Activated CD4-positive, alpha-beta T cell treated with anti-CD3 and anti-CD28 coated beads, Interleukin-2, Interleukin-6, amounts not matched to agents 100 ng/mL and 50 ng/mL, durations not matched to agents 16 hours and 8 hours (primary cell): ENCODE data around the gene SHISA2.
A peak's percentile ranks its signal among the peaks of the same experiment; 100 is the strongest.

Experiments
- DNase-seq: peaks from one replicate; pipeline ENCODE4 v3.0.0-alpha.2; 2020

SHISA2 gene

GRCh38 chr13:26047040-26047439 is 4.8 kb downstream of the SHISA2 start:
- DNase-seq, result no peak

GRCh38 chr13:26046639-26047038 is 5.2 kb downstream of the SHISA2 start:
- no peak for DNase-seq

GRCh38 chr13:26045142-26045541 is 6.7 kb downstream of the SHISA2 start:
- no peak for DNase-seq

- DNase-seq, result no peak
Observed at GRCh38 chr13:26042785-26043184, 9.0 kb downstream of the SHISA2 start.

GRCh38 chr13:26041444-26041843 is 10.4 kb downstream of the SHISA2 start:
- no peak for DNase-seq

GRCh38 chr13:26038931-26039475 is 12.8 kb downstream of the SHISA2 start:
- DNase-seq, result no peak

GRCh38 chr13:26037302-26037701 is 14.5 kb downstream of the SHISA2 start:
- peak; percentile 56 for DNase-seq

GRCh38 chr13:26036383-26036782 is 15.4 kb downstream of the SHISA2 start:
- DNase-seq, result no peak

- no peak for DNase-seq
Observed at GRCh38 chr13:26034018-26034417, 17.8 kb downstream of the SHISA2 start.

GRCh38 chr13:26030331-26030730 is 21.5 kb downstream of the SHISA2 start:
- no peak for DNase-seq

- no peak for DNase-seq
Observed at GRCh38 chr13:26029581-26030136, 22.2 kb downstream of the SHISA2 start.

GRCh38 chr13:26026211-26026610 is 25.6 kb downstream of the SHISA2 start:
- no peak for DNase-seq

- no peak for DNase-seq
Observed at GRCh38 chr13:26025771-26026170, 26.0 kb downstream of the SHISA2 start.

GRCh38 chr13:26025196-26025595 is 26.6 kb downstream of the SHISA2 start:
- DNase-seq, result no peak

- DNase-seq, result no peak
Observed at GRCh38 chr13:26024558-26024957, 27.3 kb downstream of the SHISA2 start.

- DNase-seq, result no peak
Observed at GRCh38 chr13:26022538-26023292, 29.1 kb downstream of the SHISA2 start.

- DNase-seq, result no peak
Observed at GRCh38 chr13:26021956-26022355, 29.9 kb downstream of the SHISA2 start.

GRCh38 chr13:26021516-26021915 is 30.3 kb downstream of the SHISA2 start:
- DNase-seq, result no peak

GRCh38 chr13:26020891-26021290 is 30.9 kb downstream of the SHISA2 start:
- no peak for DNase-seq

- DNase-seq, result no peak
Observed at GRCh38 chr13:26019881-26020870, 31.6 kb downstream of the SHISA2 start.

- no peak for DNase-seq
Observed at GRCh38 chr13:26019251-26019650, 32.6 kb downstream of the SHISA2 start.

- DNase-seq, result no peak
Observed at GRCh38 chr13:26017932-26018665, 33.7 kb downstream of the SHISA2 start.
